H1 (cell line): ENCODE results near the gene KRT23. TPM values are rescaled to one million over a fixed set of nuclear protein-coding genes. Genes with fewer than 3 reads are reported as not detected.

Experiments used
- CTCF ChIA-PET: fragments of 300-600 bp; sonication (Branson Sonifier 250); formaldehyde crosslinking; loops from one replicate; lab custom pipeline; 2021; ENCODE audit not compliant: partially characterized antibody; lab: Charles Lee
- POLR2A ChIA-PET: fragments of 300-600 bp; sonication (Branson Sonifier 250); formaldehyde crosslinking; loops from one replicate; lab custom pipeline; 2021; ENCODE audit warnings: inconsistent platforms; ENCODE audit not compliant: partially characterized antibody; lab: Charles Lee
- DNase-seq, 2 experiments: peaks; one replicate each; pipeline versions ENCODE4 v3.0.0 to v3.0.0-alpha.2; 2010 to 2022; ENCODE audit warnings: low spot score in 2 of 2, low read depth in 1 of 2, mixed read lengths in 1 of 2
- FAIRE-seq: peaks from 2 replicates; lab custom pipeline; 2011; peaks lifted over from hg19 to GRCh38; lab: Jason Lieb, UNC
- H2AFZ ChIP-seq: 2 replicates; pipeline ENCODE4 v1.8.1; 2012; ENCODE audit warnings: low read length, inconsistent platforms
- H2AK5ac ChIP-seq: 2 replicates; pipeline ENCODE4 v1.6.1; 2013; ENCODE audit warnings: low read depth, low read length
- H2BK120ac ChIP-seq: replicated peaks from 2 replicates; pipeline ENCODE3; 2013; ENCODE audit warnings: low read depth, low read length, inconsistent platforms
- H2BK12ac ChIP-seq: 2 replicates; pipeline ENCODE4 v1.6.1; 2013; ENCODE audit warnings: low read depth, low read length
- H2BK15ac ChIP-seq: 2 replicates; pipeline ENCODE4 v1.6.1; 2013; ENCODE audit warnings: low read length
- H2BK20ac ChIP-seq: 2 replicates; pipeline ENCODE4 v1.6.1; 2013; ENCODE audit warnings: low read length
- H2BK5ac ChIP-seq: 2 replicates; pipeline ENCODE4 v1.6.1; 2013; ENCODE audit warnings: low read depth, low read length
- H3K14ac ChIP-seq: 2 replicates; pipeline ENCODE4 v1.6.1; 2013; ENCODE audit warnings: inconsistent platforms; ENCODE audit not compliant: insufficient read length
- H3K18ac ChIP-seq: 2 replicates; pipeline ENCODE4 v1.6.1; 2013; ENCODE audit warnings: low read length; ENCODE audit errors: extremely low read depth
- H3K23ac ChIP-seq: 2 replicates; pipeline ENCODE4 v1.6.1; 2013; ENCODE audit warnings: inconsistent platforms; ENCODE audit not compliant: insufficient read length
- H3K23me2 ChIP-seq: 2 replicates; pipeline ENCODE4 v1.6.1; 2013; ENCODE audit warnings: low read depth, low read length
- H3K27ac ChIP-seq: 2 replicates; pipeline ENCODE4 v1.6.1; 2011; ENCODE audit warnings: low read depth, low read length, inconsistent platforms
- H3K27me3 ChIP-seq, 4 experiments: replicated peaks in 1 of 4; 1 replicate in 1 of 4; 2 replicates in 3 of 4; pipeline versions ENCODE4 v1.6.1 to v1.8.1; 2011 to 2013; ENCODE audit warnings: low read length in 3 of 4, mild to moderate bottlenecking in 3 of 4, inconsistent platforms in 2 of 4, mixed read lengths in 2 of 4, moderate library complexity in 1 of 4; ENCODE audit not compliant: control insufficient read depth in 3 of 4, insufficient read depth in 3 of 4; ENCODE audit errors: extremely low read depth in 1 of 4
- H3K36me3 ChIP-seq, 4 experiments: 2 replicates each; pipeline versions ENCODE4 v1.6.1 to v1.8.1; 2011 to 2013; ENCODE audit warnings: mild to moderate bottlenecking in 4 of 4, low read length in 3 of 4, moderate library complexity in 2 of 4, control low read depth in 1 of 4, inconsistent platforms in 1 of 4; ENCODE audit not compliant: insufficient read depth in 4 of 4, control insufficient read depth in 2 of 4
- H3K4ac ChIP-seq: replicated peaks from 2 replicates; pipeline ENCODE3; 2013; ENCODE audit warnings: low read length, low read depth, mixed read lengths, inconsistent platforms; ENCODE audit not compliant: insufficient read length
- H3K4me1 ChIP-seq, 4 experiments: replicated peaks in 1 of 4; 1 replicate in 1 of 4; 2 replicates in 3 of 4; pipeline versions ENCODE4 v1.6.1 to v1.8.1; 2011 to 2013; ENCODE audit warnings: low read length in 3 of 4, inconsistent platforms in 2 of 4, mixed read lengths in 1 of 4; ENCODE audit not compliant: insufficient read depth in 4 of 4, control insufficient read depth in 3 of 4
- H3K4me2 ChIP-seq, 2 experiments: 2 replicates each; pipeline versions ENCODE4 v1.6.1 to v1.8.1; 2011 to 2013; ENCODE audit warnings: low read depth in 2 of 2, low read length in 2 of 2, control low read depth in 1 of 2, inconsistent platforms in 1 of 2, mild to moderate bottlenecking in 1 of 2; ENCODE audit not compliant: insufficient read depth in 1 of 2
- H3K4me3 ChIP-seq, 4 experiments: fragments of 200-600, 300-600 bp in 1 of 4; sonication (generic), shearing (Covaris generic), sonication (Bioruptor Twin) in 1 of 4; 2 replicates each; pipeline versions ENCODE4 v1.5.1 to v1.8.1; 2011 to 2016; ENCODE audit warnings: low read length in 4 of 4, low read depth in 3 of 4, control low read depth in 2 of 4, inconsistent platforms in 2 of 4, mild to moderate bottlenecking in 2 of 4, mixed read lengths in 1 of 4, moderate library complexity in 1 of 4; ENCODE audit not compliant: insufficient read depth in 2 of 4; ENCODE audit errors: extremely low read depth in 1 of 4
- H3K56ac ChIP-seq: replicated peaks from 2 replicates; pipeline ENCODE3; 2013; ENCODE audit warnings: low read depth, mild to moderate bottlenecking, mixed read lengths, low read length, inconsistent platforms; ENCODE audit not compliant: insufficient read length
- H3K79me1 ChIP-seq: 2 replicates; pipeline ENCODE4 v1.6.1; 2013; ENCODE audit warnings: low read depth, low read length, control low read depth
- H3K79me2 ChIP-seq, 2 experiments: 2 replicates each; pipeline versions ENCODE4 v1.6.1 to v1.8.1; 2012 to 2013; ENCODE audit warnings: low read length in 2 of 2, mild to moderate bottlenecking in 2 of 2, inconsistent platforms in 1 of 2; ENCODE audit not compliant: insufficient read depth in 2 of 2, control insufficient read depth in 1 of 2
- H3K9ac ChIP-seq, 4 experiments: replicated peaks in 1 of 4; 1 replicate in 1 of 4; 2 replicates in 3 of 4; pipeline versions ENCODE4 v1.6.1 to v1.8.1; 2011 to 2013; ENCODE audit warnings: low read depth in 3 of 4, low read length in 3 of 4, control low read depth in 2 of 4, mild to moderate bottlenecking in 2 of 4, moderate library complexity in 2 of 4, inconsistent platforms in 1 of 4; ENCODE audit errors: extremely low read depth in 1 of 4
- H3K9me3 ChIP-seq, 2 experiments: 2 replicates each; pipeline versions ENCODE4 v1.6.1 to v1.8.1; 2012 to 2013; ENCODE audit warnings: mild to moderate bottlenecking in 2 of 2, moderate library complexity in 2 of 2, control low read depth in 1 of 2, inconsistent platforms in 1 of 2, low read depth in 1 of 2, low read length in 1 of 2, mixed read lengths in 1 of 2; ENCODE audit not compliant: insufficient read depth in 2 of 2
- H4K20me1 ChIP-seq, 2 experiments: replicated peaks in 1 of 2; 2 replicates each; pipeline versions ENCODE3 to v1.8.1; 2011 to 2013; ENCODE audit warnings: inconsistent platforms in 2 of 2, low read length in 2 of 2, mild to moderate bottlenecking in 1 of 2; ENCODE audit not compliant: insufficient read depth in 2 of 2, control insufficient read depth in 1 of 2
- H4K5ac ChIP-seq: 2 replicates; pipeline ENCODE4 v1.6.1; 2013; ENCODE audit warnings: low read length, low read depth, mixed read lengths, inconsistent platforms; ENCODE audit not compliant: insufficient read length
- H4K8ac ChIP-seq: 2 replicates; pipeline ENCODE4 v1.8.0; 2013; ENCODE audit warnings: mild to moderate bottlenecking, moderate library complexity, low read length, inconsistent platforms; ENCODE audit not compliant: insufficient read depth; ENCODE audit errors: extremely low read depth
- H4K91ac ChIP-seq: replicated peaks from 2 replicates; pipeline ENCODE3; 2013; ENCODE audit warnings: low read length, mixed read lengths, inconsistent platforms; ENCODE audit not compliant: insufficient read length
- ASH2L ChIP-seq: fragments of 200-600, 300-600 bp; sonication (generic); IDR thresholded peaks from one replicate; pipeline ENCODE4 v1.7.1; 2017; ENCODE audit warnings: low read length
- BRCA1 ChIP-seq: IDR thresholded peaks from 2 replicates; pipeline ENCODE4 v1.6.1; 2012; ENCODE audit warnings: low read depth, low read length, improper control_type of control experiment
- CTBP2 ChIP-seq: IDR thresholded peaks from 2 replicates; pipeline ENCODE4 v1.7.0; 2011; ENCODE audit warnings: borderline replicate concordance, mild to moderate bottlenecking, moderate library complexity, mixed read lengths, low read length; ENCODE audit not compliant: insufficient read depth, insufficient read length
- POLR2A ChIP-seq, 2 experiments: IDR thresholded peaks; 1 replicate in 1 of 2; 2 replicates in 1 of 2; pipeline ENCODE4 v1.6.1; 2011; ENCODE audit warnings: low read depth in 2 of 2, low read length in 2 of 2, mild to moderate bottlenecking in 2 of 2; ENCODE audit errors: control extremely low read depth in 1 of 2
- RXRA ChIP-seq: IDR thresholded peaks from 2 replicates; pipeline ENCODE4 v1.6.1; 2011; ENCODE audit warnings: low read depth, mild to moderate bottlenecking, low read length, moderate library complexity; ENCODE audit not compliant: insufficient read depth
- SP1 ChIP-seq: IDR thresholded peaks from 2 replicates; pipeline ENCODE4 v1.6.1; 2011; ENCODE audit warnings: low read depth, low read length
- SUZ12 ChIP-seq: fragments of 200-600 bp; sonication (generic); IDR thresholded peaks from 2 replicates; pipeline ENCODE4 v1.6.1; 2012; ENCODE audit warnings: mild to moderate bottlenecking, inconsistent platforms, low read length, moderate library complexity, mixed read lengths
- TCF12 ChIP-seq: IDR thresholded peaks from 2 replicates; pipeline ENCODE4 v1.6.1; 2011; ENCODE audit warnings: low read depth, mild to moderate bottlenecking, low read length
- WGBS, 2 experiments: shearing (Covaris generic) in 1 of 2; methylation state at CpG; one replicate each; pipeline versions ENCODE4 v1.1.6 to v1.1.7; 2013 to 2015; ENCODE audit warnings: low lambda C conversion rate in 2 of 2, mixed read lengths in 2 of 2, inconsistent platforms in 1 of 2, low coverage in 1 of 2, missing lambda C conversion rate in 1 of 2; ENCODE audit not compliant: insufficient replicate concordance in 2 of 2, insufficient coverage in 1 of 2, insufficient read length in 1 of 2; ENCODE audit errors: extremely low coverage in 1 of 2, missing lambda C conversion rate in 1 of 2; 5-methylcytosine and 5-hydroxymethylcytosine counted together
- polyA plus RNA-seq, 7 experiments: library from polyadenylated mRNA; depleted of rRNA in 3 of 7; stranded (reverse) in 5 of 7; unstranded in 2 of 7; fragments of >200 nt in 5 of 7; fragments of 200-250 nt in 2 of 7; gene quantifications; 1 replicate in 5 of 7; 2 replicates in 1 of 7; 4 replicates in 1 of 7; pipeline versions ENCODE4 v1.2.1 to v1.2.3, GENCODE V29; 2011 to 2013; ENCODE audit warnings: missing spikeins in 2 of 7, mixed read lengths in 2 of 7
- total RNA-seq: library from RNA; stranded (reverse); fragmentation: NEBNext Ultra II Directional; extraction: Animal tissue kit (Norgen Biotek cat#: 25700); gene quantifications from 2 replicates; pipeline ENCODE4 v1.2.1, GENCODE V29; 2021

The KRT23 gene
- total and polyA plus RNA-seq, 2 of the 8 experiments (the other 6 are each of a cell fraction or from before 2014, with no cell fraction given): not detected

GRCh38 chr17:40914075-40914855, 23.2 kb downstream of the KRT23 start:
- H3K9ac ChIP-seq: no peak overlapping the region
- CTCF ChIA-PET: interaction anchor here (1.4 to 5.6 kb wide), 6 partner anchors 49 to 753 kb away, joined by 3 to 28 read pairs (median 6); no protein-coding TSS in a partner anchor

More at GRCh38 chr17:40914075-40914855, 23.2 kb downstream of the KRT23 start:
- Histone ChIP-seq H4K91ac (no peak overlapping the region), H3K4me3 (no peak overlapping the region), H4K20me1 (no peaks in the 10 kb centered on the region), H3K36me3 (no peaks in the 10 kb centered on the region), H2BK15ac (no peak overlapping the region), H2AK5ac (no peak overlapping the region), H3K79me1 (no peaks in the 10 kb centered on the region), H3K9me3 (no peaks in the 10 kb centered on the region), H3K27ac (no peak overlapping the region), H3K23me2 (no peaks in the 10 kb centered on the region), H3K4me1 (no peaks in the 10 kb centered on the region), H4K8ac (no peak overlapping the region), H3K4ac (no peak overlapping the region), H3K79me2 (no peaks in the 10 kb centered on the region), H2BK20ac (no peak overlapping the region), H4K5ac (no peak overlapping the region), H2BK5ac (no peak overlapping the region), H2BK12ac (no peak overlapping the region), H3K4me2 (no peak overlapping the region), H2AFZ (no peak overlapping the region), H3K27me3 (no peaks in the 10 kb centered on the region), H3K14ac (no peak overlapping the region), H3K18ac (no peak overlapping the region), H2BK120ac (no peak overlapping the region), H3K23ac (no peak overlapping the region), H3K56ac (no peak overlapping the region)
- POLR2A ChIA-PET: no interaction called here
- FAIRE-seq (no peak), DNase-seq (no peak)
- WGBS, 2 experiments: 89% methylated on average over 3 of the region's 3 CpGs; no CpG with 5 or more reads in 1 of the 2 experiments
- TF ChIP-seq POLR2A (IDR thresholded peaks at IDR 0.05; ENCODE audit: control extremely low read depth in 1 of 2, low read depth in 2 of 2, low read length in 2 of 2) (no peak), ASH2L (no peak), RXRA (no peak), SP1 (no peak), TCF12 (no peak), BRCA1 (no peak), CTBP2 (no peak), SUZ12 (no peak)
